GM13976 (cell line): Measurements from ENCODE around the gene ASGR1.
"Not testable (repeated sequence)": the region's sequence is repeated elsewhere in the genome, so short reads cannot be mapped to it uniquely, and the experiment has no call there.

Experiments used
- DNase-seq: peaks from one replicate; pipeline ENCODE4 v3.0.0; 2012; ENCODE audit warnings: low spot score
- CTCF ChIP-seq: IDR thresholded peaks from 2 replicates; pipeline ENCODE4 v1.5.1; 2012; ENCODE audit warnings: borderline replicate concordance, mild to moderate bottlenecking; ENCODE audit not compliant: insufficient read depth; ENCODE audit errors: extremely low read depth, missing control alignments, control extremely low read depth
- in situ Hi-C: fragments of 300-500 bp; cut with MboI; formaldehyde crosslinking; loops from one replicate; pipeline ENCODE4 v1.12.0; 2022; ENCODE audit warnings: low sequenced_read_pairs, mixed read lengths, inconsistent platforms; ENCODE audit not compliant: unreplicated experiment

Gene ASGR1

GRCh38 chr17:7176841-7177190 lies 2.4 kb downstream of the ASGR1 start:
- TF ChIP-seq CTCF = no peak
- in situ Hi-C loops = no loop called here

GRCh38 chr17:7176107-7176840 lies 2.9 kb downstream of the ASGR1 start:
- TF ChIP-seq CTCF = no peak
- in situ Hi-C loops = no loop called here
- peak; percentile 13 for DNase-seq

More at GRCh38 chr17:7176841-7177190, 2.4 kb downstream of the ASGR1 start:
- DNase-seq = no peak

- no peak for DNase-seq
- no peak for TF ChIP-seq CTCF
- in situ Hi-C loops = no loop called here
Measured at GRCh38 chr17:7175330-7175733, 3.8 kb downstream of the ASGR1 start.

- DNase-seq = peak; percentile 11
- TF ChIP-seq CTCF = no peak
- in situ Hi-C loops = no loop called here
Measured at GRCh38 chr17:7174603-7175326, 4.4 kb downstream of the ASGR1 start.

- in situ Hi-C loops = no loop called here
- peak; percentile 19 for TF ChIP-seq CTCF
- peak; percentile 69 for DNase-seq
Measured at GRCh38 chr17:7173687-7174602, 5.2 kb downstream of the ASGR1 start.

- DNase-seq, in situ Hi-C loops: not testable (repeated sequence)
Measured at GRCh38 chr17:7172522-7173191, 6.5 kb downstream of the ASGR1 start.

GRCh38 chr17:7169565-7169908 lies 9.6 kb downstream of the ASGR1 start:
- DNase-seq, in situ Hi-C loops: not testable (repeated sequence)

- not testable (repeated sequence) for DNase-seq
Measured at GRCh38 chr17:7168841-7169564, 10.2 kb downstream of the ASGR1 start.

More at GRCh38 chr17:7168841-7169564, 10.2 kb downstream of the ASGR1 start:
- in situ Hi-C loops = not testable (repeated sequence)
